ENCODE results near the gene CPOX.

The CPOX gene

GRCh38 chr3:98596087-98596486 lies 2.7 kb upstream of the CPOX start:
- no peak for TF ChIP-seq CTCF (IDR thresholded peaks at IDR 0.05)
- no peaks in the 10 kb centered on the region for H3K4me1 ChIP-seq

GRCh38 chr3:98594628-98595324 lies 1.4 kb upstream of the CPOX start:
- no peak for TF ChIP-seq CTCF (IDR thresholded peaks at IDR 0.05)
- no peak overlapping the region for H3K9ac ChIP-seq
- no peak overlapping the region for H3K27ac ChIP-seq
- H3K4me2 ChIP-seq (ENCODE audit: low read length), result no peak overlapping the region
- H3K79me2 ChIP-seq, result no peaks in the 10 kb centered on the region
- no peaks in the 10 kb centered on the region for H3K36me3 ChIP-seq (ENCODE audit: control insufficient read depth, insufficient read depth, low read length)
- H2AFZ ChIP-seq, result no peak overlapping the region
- H3K9me3 ChIP-seq (ENCODE audit: control insufficient read depth, low read length), result no peaks in the 10 kb centered on the region
- H3K27me3 ChIP-seq (ENCODE audit: control insufficient read depth, insufficient read depth, low read length), result no peaks in the 10 kb centered on the region
- H3K4me1 ChIP-seq, result no peaks in the 10 kb centered on the region
- H3K4me3 ChIP-seq (ENCODE audit: low read depth, low read length), result no peak overlapping the region

More at GRCh38 chr3:98596087-98596486, 2.7 kb upstream of the CPOX start:
- H3K36me3 ChIP-seq (ENCODE audit: control insufficient read depth, insufficient read depth, low read length), result no peaks in the 10 kb centered on the region
- H3K27me3 ChIP-seq (ENCODE audit: control insufficient read depth, insufficient read depth, low read length), result no peaks in the 10 kb centered on the region
- no peak overlapping the region for H2AFZ ChIP-seq
- no peak overlapping the region for H3K4me3 ChIP-seq (ENCODE audit: low read depth, low read length)
- H3K4me2 ChIP-seq (ENCODE audit: low read length), result no peak overlapping the region
- H3K27ac ChIP-seq, result no peak overlapping the region
- H3K9me3 ChIP-seq (ENCODE audit: control insufficient read depth, low read length), result no peaks in the 10 kb centered on the region
- H3K9ac ChIP-seq, result no peak overlapping the region
- no peaks in the 10 kb centered on the region for H3K79me2 ChIP-seq

- H3K27ac ChIP-seq, result no peak overlapping the region
Measured at GRCh38 chr3:98592345-98592935, 971 bp downstream of the CPOX start.

GRCh38 chr3:98589331-98590036 lies 3.9 kb downstream of the CPOX start:
- Histone ChIP-seq H3K9me3 (ENCODE audit: control insufficient read depth, low read length) (no peaks in the 10 kb centered on the region), H3K4me1 (no peaks in the 10 kb centered on the region), H3K79me2 (no peaks in the 10 kb centered on the region), H3K4me3 (ENCODE audit: low read depth, low read length) (no peak overlapping the region), H3K27ac (no peak overlapping the region), H2AFZ (no peak overlapping the region), H3K4me2 (ENCODE audit: low read length) (no peak overlapping the region), H3K36me3 (ENCODE audit: control insufficient read depth, insufficient read depth, low read length) (no peaks in the 10 kb centered on the region), H3K27me3 (ENCODE audit: control insufficient read depth, insufficient read depth, low read length) (no peaks in the 10 kb centered on the region), H3K9ac (no peak overlapping the region)
- TF ChIP-seq CTCF (IDR thresholded peaks at IDR 0.05), result no peak

More at GRCh38 chr3:98592345-98592935, 971 bp downstream of the CPOX start:
- no peaks in the 10 kb centered on the region for H3K36me3 ChIP-seq (ENCODE audit: control insufficient read depth, insufficient read depth, low read length)
- H3K4me2 ChIP-seq (ENCODE audit: low read length), result peak overlapping the region; percentile 89
- H3K4me1 ChIP-seq, result no peaks in the 10 kb centered on the region
- peak overlapping the region; percentile 89 for H2AFZ ChIP-seq
- H3K4me3 ChIP-seq (ENCODE audit: low read depth, low read length), result peak overlapping the region; percentile 67
- no peaks in the 10 kb centered on the region for H3K9me3 ChIP-seq (ENCODE audit: control insufficient read depth, low read length)
- no peak for TF ChIP-seq CTCF (IDR thresholded peaks at IDR 0.05)
- H3K27me3 ChIP-seq (ENCODE audit: control insufficient read depth, insufficient read depth, low read length), result no peaks in the 10 kb centered on the region
- no peaks in the 10 kb centered on the region for H3K79me2 ChIP-seq
- no peak overlapping the region for H3K9ac ChIP-seq

Measured in parathyroid adenoma (tissue), 2 donors.